Kidney epithelial cell (primary cell): ENCODE measurements around the gene XRCC3. TPM values are rescaled to one million over a fixed set of nuclear protein-coding genes. Genes with fewer than 3 reads are reported as not detected.

Source experiments
- DNase-seq: peaks from one replicate; pipeline ENCODE4 v3.0.0-alpha.2; 2010; ENCODE audit warnings: low read depth
- H3K27me3 ChIP-seq: 2 replicates; pipeline ENCODE4 v1.6.0; 2011; ENCODE audit warnings: low read length; ENCODE audit not compliant: control insufficient read depth, insufficient read depth
- H3K36me3 ChIP-seq: 2 replicates; pipeline ENCODE4 v1.5.1; 2011; ENCODE audit warnings: low read length; ENCODE audit not compliant: control insufficient read depth, insufficient read depth
- H3K4me3 ChIP-seq: 2 replicates; pipeline ENCODE4 v1.5.1; 2011; ENCODE audit warnings: low read depth, mild to moderate bottlenecking, control low read depth, low read length
- total RNA-seq: library from RNA; depleted of rRNA; stranded (reverse); fragments of >200 nt; gene quantifications from 2 replicates; pipeline ENCODE4 v1.2.3, GENCODE V29; 2015
- TF ChIP-seq, protein P1 (sequence below): IDR thresholded peaks from 2 replicates; pipeline ENCODE4 v1.5.1; 2011; ENCODE audit warnings: mild to moderate bottlenecking, moderate library complexity, low read length, control low read depth, inconsistent platforms; ENCODE audit not compliant: insufficient read depth, poor library complexity, severe bottlenecking

The XRCC3 gene
- total RNA-seq, 1 donor from 2014 or later = 10.4 TPM

DNA sequence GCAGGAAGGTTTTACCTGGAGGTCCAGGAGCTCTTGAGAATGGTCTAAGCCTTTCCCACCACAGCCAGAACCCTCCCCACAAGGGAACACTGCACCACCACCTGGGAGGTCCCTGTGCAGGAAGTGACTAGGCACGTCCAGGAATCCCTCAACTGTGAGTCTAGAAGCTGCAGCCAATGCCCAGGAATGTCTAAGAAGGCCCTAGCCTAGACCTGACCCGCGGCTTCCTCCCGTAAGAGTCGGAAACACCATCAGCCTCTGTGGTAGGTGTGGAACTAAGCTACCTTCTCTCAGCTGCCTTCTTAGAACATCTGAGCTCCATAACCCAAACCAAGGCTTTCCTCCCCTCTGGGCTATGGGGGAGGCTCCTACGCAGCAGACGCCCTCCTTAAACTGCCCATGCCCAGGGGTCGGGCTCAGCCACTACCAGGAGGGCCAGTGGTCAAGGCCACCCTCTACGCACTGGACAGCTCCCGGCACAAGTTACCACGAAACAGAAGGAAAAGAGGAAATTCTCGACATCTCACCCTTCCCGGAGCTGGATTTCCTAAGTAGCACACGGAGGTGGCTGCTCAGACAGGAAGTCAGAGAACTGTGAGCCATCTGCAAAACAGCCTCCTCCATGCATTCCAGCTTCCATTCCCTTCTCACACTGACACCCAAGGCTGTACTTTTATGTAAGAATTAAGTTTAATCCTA is 25.9 kb upstream of the XRCC3 start:
- Histone ChIP-seq H3K27me3 (no peaks in the 10 kb centered on the region), H3K4me3 (no peak overlapping the region), H3K36me3 (peaks cover 2% of the 10 kb centered on the region)
- no peak for DNase-seq
- TF ChIP-seq, protein P1, sequence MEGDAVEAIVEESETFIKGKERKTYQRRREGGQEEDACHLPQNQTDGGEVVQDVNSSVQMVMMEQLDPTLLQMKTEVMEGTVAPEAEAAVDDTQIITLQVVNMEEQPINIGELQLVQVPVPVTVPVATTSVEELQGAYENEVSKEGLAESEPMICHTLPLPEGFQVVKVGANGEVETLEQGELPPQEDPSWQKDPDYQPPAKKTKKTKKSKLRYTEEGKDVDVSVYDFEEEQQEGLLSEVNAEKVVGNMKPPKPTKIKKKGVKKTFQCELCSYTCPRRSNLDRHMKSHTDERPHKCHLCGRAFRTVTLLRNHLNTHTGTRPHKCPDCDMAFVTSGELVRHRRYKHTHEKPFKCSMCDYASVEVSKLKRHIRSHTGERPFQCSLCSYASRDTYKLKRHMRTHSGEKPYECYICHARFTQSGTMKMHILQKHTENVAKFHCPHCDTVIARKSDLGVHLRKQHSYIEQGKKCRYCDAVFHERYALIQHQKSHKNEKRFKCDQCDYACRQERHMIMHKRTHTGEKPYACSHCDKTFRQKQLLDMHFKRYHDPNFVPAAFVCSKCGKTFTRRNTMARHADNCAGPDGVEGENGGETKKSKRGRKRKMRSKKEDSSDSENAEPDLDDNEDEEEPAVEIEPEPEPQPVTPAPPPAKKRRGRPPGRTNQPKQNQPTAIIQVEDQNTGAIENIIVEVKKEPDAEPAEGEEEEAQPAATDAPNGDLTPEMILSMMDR = no peak

DNA sequence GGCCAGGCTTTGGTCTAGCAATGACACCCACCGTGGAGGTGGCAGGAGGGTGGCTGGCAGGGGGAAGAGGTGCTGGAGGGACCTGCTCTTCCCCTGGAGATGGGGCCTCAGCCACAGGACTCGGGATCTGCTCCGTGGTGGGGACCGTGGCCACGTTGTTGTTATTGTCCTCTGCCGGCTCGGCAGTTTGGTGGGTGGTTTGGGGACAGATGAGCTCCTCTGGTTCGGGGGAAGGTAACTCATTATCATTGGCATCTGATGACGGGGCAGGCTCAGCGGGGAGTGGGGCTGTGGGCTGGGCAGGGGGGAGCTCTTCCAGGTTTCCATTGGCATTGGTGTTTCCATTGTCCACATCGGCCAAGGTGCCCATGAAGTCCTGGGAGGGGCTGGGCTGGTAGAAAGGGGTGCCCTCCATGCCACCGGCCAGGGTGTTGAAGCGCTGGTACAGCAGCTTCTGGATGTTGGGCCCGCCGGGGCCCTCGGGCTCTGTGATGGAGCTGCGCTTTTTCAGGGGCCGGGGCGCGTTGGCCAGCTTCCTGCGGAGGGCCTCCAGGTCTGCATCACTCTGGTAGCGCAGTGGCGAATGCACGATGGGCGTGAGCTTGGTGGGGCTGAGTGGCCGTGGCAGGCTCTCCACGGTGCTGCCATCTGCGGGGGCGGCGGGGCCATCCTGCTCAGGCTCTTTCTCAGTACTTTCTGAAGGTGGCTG is 24.7 kb upstream of the XRCC3 start:
- Histone ChIP-seq H3K4me3 (no peak overlapping the region), H3K36me3 (peaks cover 2% of the 10 kb centered on the region), H3K27me3 (no peaks in the 10 kb centered on the region)
- DNase-seq = no peak
- TF ChIP-seq, protein P1 = no peak

DNA sequence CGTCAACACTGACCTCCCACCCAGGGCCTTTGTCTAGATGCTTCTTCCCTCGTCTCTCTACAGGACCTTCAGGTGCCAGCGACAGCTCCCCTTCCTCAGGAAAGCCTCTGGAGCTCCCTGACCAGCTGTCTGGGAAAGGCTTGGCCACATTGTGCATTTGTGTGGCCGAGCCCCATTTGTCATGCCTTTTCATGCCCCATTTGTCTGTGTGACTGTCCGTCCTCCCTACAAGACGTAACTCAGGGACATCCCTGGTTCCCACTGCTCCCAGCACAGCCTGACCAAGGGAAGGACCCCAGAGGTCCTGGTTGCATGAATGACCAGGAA is 24.2 kb upstream of the XRCC3 start:
- DNase-seq = no peak
- H3K36me3 ChIP-seq = peaks cover 2% of the 10 kb centered on the region
- no peak overlapping the region for H3K4me3 ChIP-seq
- TF ChIP-seq, protein P1 = no peak
- no peaks in the 10 kb centered on the region for H3K27me3 ChIP-seq

DNA sequence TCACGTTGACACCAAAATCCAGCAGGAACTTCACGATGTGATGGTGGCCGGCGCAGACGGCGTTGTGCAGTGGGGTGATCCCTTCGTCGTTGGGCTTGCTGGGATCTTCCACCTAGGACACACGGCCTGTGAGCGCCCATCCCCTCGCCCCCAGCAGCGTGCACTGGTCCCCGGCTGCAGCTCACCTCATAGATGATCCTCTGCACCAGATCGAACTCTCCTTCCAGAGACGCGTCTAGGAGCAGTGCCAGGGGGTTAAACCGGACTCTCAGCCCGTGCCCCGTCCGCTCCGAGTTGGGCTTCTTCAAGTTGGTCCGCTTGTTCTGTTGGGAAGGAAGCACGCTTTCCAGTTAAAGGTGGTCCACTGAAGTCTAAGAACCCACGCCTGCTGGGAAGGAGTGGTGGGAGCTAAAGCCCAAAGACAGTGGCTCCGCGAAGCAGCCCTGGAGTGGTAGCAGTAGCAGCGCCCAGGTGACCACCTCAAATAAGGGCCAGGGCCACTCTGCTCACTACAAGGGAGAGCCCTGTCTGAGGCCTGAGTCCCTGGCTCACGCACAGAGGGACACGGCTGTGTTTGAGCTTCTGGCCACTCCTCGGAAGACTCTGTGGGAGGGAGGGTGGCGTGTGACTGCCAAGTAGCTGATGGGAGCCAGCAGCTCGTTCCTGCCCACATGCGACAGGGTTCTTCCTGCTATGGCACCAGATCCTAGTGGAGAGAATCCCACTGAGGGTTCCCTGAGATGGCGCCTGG is 23.6 kb upstream of the XRCC3 start:
- Histone ChIP-seq H3K27me3 (no peaks in the 10 kb centered on the region), H3K4me3 (no peak overlapping the region), H3K36me3 (peaks cover 2% of the 10 kb centered on the region)
- TF ChIP-seq, protein P1 = no peak
- no peak for DNase-seq

DNA sequence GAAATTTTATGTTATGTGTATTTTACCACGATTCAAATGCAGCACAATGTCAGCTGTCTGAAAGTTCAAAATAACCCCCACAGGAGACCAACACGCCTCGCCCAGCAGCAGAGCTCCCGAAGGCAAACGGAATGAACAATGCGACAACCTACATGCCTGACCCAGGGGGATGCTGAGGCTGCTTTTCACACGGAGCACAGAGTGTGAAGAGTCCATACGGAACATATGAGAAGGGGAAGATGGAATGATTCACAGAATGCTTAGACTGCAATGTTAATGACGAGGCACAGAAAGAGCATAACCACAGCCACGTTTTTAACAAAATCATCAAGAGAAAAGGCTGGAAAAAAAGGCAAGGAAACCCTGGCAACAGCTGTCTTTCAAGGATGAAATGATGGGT is 22.9 kb upstream of the XRCC3 start:
- no peak for DNase-seq
- no peaks in the 10 kb centered on the region for H3K27me3 ChIP-seq
- no peak overlapping the region for H3K4me3 ChIP-seq
- peaks cover 2% of the 10 kb centered on the region for H3K36me3 ChIP-seq
- TF ChIP-seq, protein P1 = no peak
